AG20443 (cell line): ENCODE results near the gene DPEP2.
"Not testable (repeated sequence)": the region's sequence is repeated elsewhere in the genome, so short reads cannot be mapped to it uniquely, and the experiment has no call there.

Source experiments
- DNase-seq: peaks from one replicate; pipeline ENCODE4 v3.0.0; 2012; ENCODE audit warnings: low spot score, mixed read lengths

The DPEP2 gene

GRCh38 chr16:67998779-67999688 is at the start of gene DPEP2:
Gene DPEP2 (minus strand): TSS chr16:67999484. CDS start chr16:67993212, 6,272 bp downstream.
- not testable (repeated sequence) for DNase-seq

- no peak for DNase-seq
Observed at GRCh38 chr16:68047987-68048386, 48.7 kb upstream of the DPEP2 start.

- no peak for DNase-seq
Observed at GRCh38 chr16:68046106-68046505, 46.8 kb upstream of the DPEP2 start.

GRCh38 chr16:68041783-68042182 is 42.5 kb upstream of the DPEP2 start:
- no peak for DNase-seq

- DNase-seq = peak; percentile 87
Observed at GRCh38 chr16:68040506-68041288, 41.4 kb upstream of the DPEP2 start.

- DNase-seq = no peak
Observed at GRCh38 chr16:68037841-68038597, 38.7 kb upstream of the DPEP2 start.

GRCh38 chr16:68035227-68035626 is 35.9 kb upstream of the DPEP2 start:
- no peak for DNase-seq

- DNase-seq = no peak
Observed at GRCh38 chr16:68033101-68033500, 33.8 kb upstream of the DPEP2 start.

GRCh38 chr16:68031951-68032350 is 32.7 kb upstream of the DPEP2 start:
- DNase-seq = no peak

- DNase-seq = not testable (repeated sequence)
Observed at GRCh38 chr16:68030108-68030507, 30.8 kb upstream of the DPEP2 start.

GRCh38 chr16:68028996-68029395 is 29.7 kb upstream of the DPEP2 start:
- no peak for DNase-seq

GRCh38 chr16:68022728-68023537 is 23.6 kb upstream of the DPEP2 start, which contains the start of the genes DDX28 and DUS2:
Gene DDX28 (minus strand): TSS chr16:68023232. CDS start chr16:68023202, 30 bp downstream.
Gene DUS2 (plus strand): TSS chr16:68023284. CDS start chr16:68038024, 14,740 bp downstream.
- peak; percentile 95 for DNase-seq

GRCh38 chr16:68022278-68022727 is 23.0 kb upstream of the DPEP2 start:
- DNase-seq = no peak

- no peak for DNase-seq
Observed at GRCh38 chr16:68021490-68021889, 22.2 kb upstream of the DPEP2 start.

GRCh38 chr16:68019167-68019680 is 19.9 kb upstream of the DPEP2 start:
- no peak for DNase-seq

GRCh38 chr16:68015681-68016080 is 16.4 kb upstream of the DPEP2 start, which contains the start of gene DPEP2NB:
Gene DPEP2NB (minus strand): TSS chr16:68015911. CDS start chr16:68015770, 141 bp downstream.
- no peak for DNase-seq

GRCh38 chr16:68013440-68013839 is 14.2 kb upstream of the DPEP2 start:
- no peak for DNase-seq

- DNase-seq = not testable (repeated sequence)
Observed at GRCh38 chr16:68009872-68010271, 10.6 kb upstream of the DPEP2 start.

- DNase-seq = no peak
Observed at GRCh38 chr16:68009157-68009735, 10.0 kb upstream of the DPEP2 start.

- peak; percentile 8 for DNase-seq
Observed at GRCh38 chr16:68005786-68006286, 6.6 kb upstream of the DPEP2 start.
